Keratinocyte (primary cell): ENCODE data around the gene CSNK1G2. TPM values are rescaled to one million over a fixed set of nuclear protein-coding genes. Genes with fewer than 3 reads are reported as not detected.

ENCODE experiments used
- DNase-seq: peaks from one replicate; pipeline ENCODE4 v3.0.0-alpha.2; 2011; ENCODE audit warnings: low read depth, missing footprints, low spot score
- FAIRE-seq: peaks from 2 replicates; lab custom pipeline; 2011; peaks lifted over from hg19 to GRCh38; lab: Jason Lieb, UNC
- H2AFZ ChIP-seq: 2 replicates; pipeline ENCODE4 v1.6.0; 2012; ENCODE audit warnings: low read length, control low read depth, inconsistent platforms; ENCODE audit not compliant: control insufficient read depth
- H3K27ac ChIP-seq: 2 replicates; pipeline ENCODE4 v1.5.1; 2011; ENCODE audit warnings: low read length; ENCODE audit not compliant: control insufficient read depth, insufficient read depth
- H3K27me3 ChIP-seq: 3 replicates; pipeline ENCODE4 v1.6.0; 2011; ENCODE audit warnings: low read length; ENCODE audit not compliant: control insufficient read depth, insufficient read depth; ENCODE audit errors: extremely low read depth
- H3K36me3 ChIP-seq, 2 experiments: 2 replicates in 1 of 2; 3 replicates in 1 of 2; pipeline ENCODE4 v1.5.1; 2011; ENCODE audit warnings: low read length in 2 of 2, mild to moderate bottlenecking in 1 of 2; ENCODE audit not compliant: control insufficient read depth in 2 of 2, insufficient read depth in 2 of 2; ENCODE audit errors: extremely low read depth in 1 of 2
- H3K4me1 ChIP-seq: 3 replicates; pipeline ENCODE4 v1.5.1; 2011; ENCODE audit warnings: low read length; ENCODE audit not compliant: control insufficient read depth, insufficient read depth; ENCODE audit errors: extremely low read depth
- H3K4me2 ChIP-seq: 3 replicates; pipeline ENCODE4 v1.6.0; 2011; ENCODE audit warnings: low read depth, low read length; ENCODE audit not compliant: control insufficient read depth, insufficient read depth; ENCODE audit errors: extremely low read depth
- H3K4me3 ChIP-seq, 3 experiments: fragments of 200-600 bp in 1 of 3; sonication (generic) in 1 of 3; 2 replicates in 2 of 3; 3 replicates in 1 of 3; pipeline ENCODE4 v1.5.1; 2011 to 2016; ENCODE audit warnings: low read length in 3 of 3, mild to moderate bottlenecking in 3 of 3, control low read depth in 2 of 3, inconsistent platforms in 1 of 3, low read depth in 1 of 3, mixed read lengths in 1 of 3, mixed run types in 1 of 3, moderate library complexity in 1 of 3; ENCODE audit not compliant: control insufficient read depth in 2 of 3, insufficient read depth in 2 of 3; ENCODE audit errors: extremely low read depth in 1 of 3
- H3K79me2 ChIP-seq: 2 replicates; pipeline ENCODE4 v1.6.0; 2012; ENCODE audit warnings: low read length; ENCODE audit not compliant: control insufficient read depth, insufficient read depth
- H3K9ac ChIP-seq: 3 replicates; pipeline ENCODE4 v1.6.0; 2011; ENCODE audit warnings: low read length; ENCODE audit not compliant: control insufficient read depth, insufficient read depth; ENCODE audit errors: extremely low read depth
- H3K9me1 ChIP-seq: 3 replicates; pipeline ENCODE4 v1.6.0; 2011; ENCODE audit warnings: low read length; ENCODE audit not compliant: control insufficient read depth, insufficient read depth; ENCODE audit errors: extremely low read depth
- H3K9me3 ChIP-seq: 2 replicates; pipeline ENCODE4 v1.5.1; 2012; ENCODE audit warnings: low read depth, low read length; ENCODE audit not compliant: control insufficient read depth
- H4K20me1 ChIP-seq: 3 replicates; pipeline ENCODE4 v1.6.0; 2011; ENCODE audit warnings: low read length; ENCODE audit not compliant: control insufficient read depth, insufficient read depth; ENCODE audit errors: extremely low read depth
- CTCF ChIP-seq, 3 experiments: IDR thresholded peaks in 1 of 3; conservative IDR thresholded peaks in 1 of 3; optimal IDR thresholded peaks in 1 of 3; 2 replicates in 2 of 3; 3 replicates in 1 of 3; pipeline versions ENCODE3 to v1.5.1; 2011; ENCODE audit warnings: low read length in 3 of 3, mild to moderate bottlenecking in 3 of 3, moderate library complexity in 2 of 3, control low read depth in 1 of 3, inconsistent platforms in 1 of 3; ENCODE audit not compliant: insufficient read depth in 2 of 3; ENCODE audit errors: extremely low read depth in 1 of 3
- EZH2 ChIP-seq: IDR thresholded peaks from one replicate; pipeline ENCODE4 v1.6.1; 2012; ENCODE audit warnings: inconsistent platforms, mild to moderate bottlenecking, low read length, moderate library complexity
- dilution Hi-C: fragments of 300-500 bp; cut with MboI; formaldehyde crosslinking; loops from one replicate; pipeline ENCODE4 v1.7.0; 2020; ENCODE audit warnings: low sequenced_read_pairs; ENCODE audit not compliant: extremely low pct_ligation_motif_present
- polyA plus RNA-seq, 5 experiments: library from polyadenylated mRNA; depleted of rRNA in 3 of 5; stranded (reverse) in 3 of 5; stranded (forward) in 1 of 5; unstranded in 1 of 5; fragments of >200 nt; gene quantifications; 1 replicate in 1 of 5; 2 replicates in 3 of 5; 3 replicates in 1 of 5; pipeline versions ENCODE4 v1.2.1 to v1.2.3, GENCODE V29; 2011 to 2012; ENCODE audit warnings: missing spikeins in 2 of 5, low read depth in 1 of 5, low replicate concordance in 1 of 5

The CSNK1G2 gene
- polyA plus RNA-seq, 1 donor (not counting 4 experiments of a cell fraction or from before 2014, with no cell fraction given) = 34.9 TPM

GRCh38 chr19:1979642-1980041, 38.7 kb downstream of the CSNK1G2 start:
- peaks cover 19% of the 10 kb centered on the region for H3K79me2 ChIP-seq
- no peak overlapping the region for H3K4me2 ChIP-seq
- H2AFZ ChIP-seq = no peak overlapping the region
- H3K27me3 ChIP-seq = no peaks in the 10 kb centered on the region
- FAIRE-seq = no peak
- H3K4me3 ChIP-seq = no peak overlapping the region
- no peak for DNase-seq
- TF ChIP-seq CTCF (optimal IDR thresholded peaks at IDR 0.05 in 1 of 3, IDR thresholded peaks at IDR 0.05 in 1 of 3, conservative IDR thresholded peaks at IDR 0.05 in 1 of 3; ENCODE audit: extremely low read depth in 1 of 3, insufficient read depth in 2 of 3, low read length in 3 of 3) (no peak), EZH2 (no peak)
- no peaks in the 10 kb centered on the region for H3K9me3 ChIP-seq
- H3K9me1 ChIP-seq = no peaks in the 10 kb centered on the region
- H3K27ac ChIP-seq = no peak overlapping the region
- H3K4me1 ChIP-seq = no peaks in the 10 kb centered on the region
- peaks cover 14 to 20% of the 10 kb centered on the region in 2 experiments for H3K36me3 ChIP-seq
- dilution Hi-C loops = no loop called here
- peaks cover 4% of the 10 kb centered on the region for H4K20me1 ChIP-seq
- H3K9ac ChIP-seq = no peak overlapping the region

- no peaks in the 10 kb centered on the region for H3K9me3 ChIP-seq
- peaks cover 4% of the 10 kb centered on the region for H4K20me1 ChIP-seq
- H3K4me3 ChIP-seq = no peak overlapping the region
- FAIRE-seq (no peak), DNase-seq (no peak)
- H3K27me3 ChIP-seq = no peaks in the 10 kb centered on the region
- H3K9ac ChIP-seq = no peak overlapping the region
- no peak overlapping the region for H3K4me2 ChIP-seq
- H3K36me3 ChIP-seq = peaks cover 14 to 19% of the 10 kb centered on the region in 2 experiments
- H3K9me1 ChIP-seq = no peaks in the 10 kb centered on the region
- dilution Hi-C loops = no loop called here
- peaks cover 15% of the 10 kb centered on the region for H3K79me2 ChIP-seq
- H3K27ac ChIP-seq = no peak overlapping the region
- no peaks in the 10 kb centered on the region for H3K4me1 ChIP-seq
- H2AFZ ChIP-seq = no peak overlapping the region
- no peak for TF ChIP-seq CTCF (optimal IDR thresholded peaks at IDR 0.05 in 1 of 3, IDR thresholded peaks at IDR 0.05 in 1 of 3, conservative IDR thresholded peaks at IDR 0.05 in 1 of 3; ENCODE audit: extremely low read depth in 1 of 3, insufficient read depth in 2 of 3, low read length in 3 of 3)
- TF ChIP-seq EZH2 = no peak
Measured at GRCh38 chr19:1980091-1980808, 39.3 kb downstream of the CSNK1G2 start.
